Skeletal muscle satellite cell (primary cell): ENCODE data around the gene PROCR. TPM values are rescaled to one million over a fixed set of nuclear protein-coding genes. Genes with fewer than 3 reads are reported as not detected.

Experiments
- H3K27me3 ChIP-seq: 2 replicates; pipeline ENCODE4 v1.7.0; 2013; ENCODE audit warnings: low read length; ENCODE audit not compliant: control insufficient read depth, insufficient read depth
- H3K36me3 ChIP-seq: 2 replicates; pipeline ENCODE4 v1.7.0; 2013; ENCODE audit warnings: mild to moderate bottlenecking, control low read depth, low read length; ENCODE audit not compliant: insufficient read depth
- H3K4me1 ChIP-seq: 2 replicates; pipeline ENCODE4 v1.7.0; 2013; ENCODE audit warnings: low read length; ENCODE audit not compliant: control insufficient read depth, insufficient read depth
- H3K4me2 ChIP-seq: 2 replicates; pipeline ENCODE4 v1.7.0; 2013; ENCODE audit warnings: mild to moderate bottlenecking, low read length
- H3K4me3 ChIP-seq: 2 replicates; pipeline ENCODE4 v1.7.0; 2013; ENCODE audit warnings: low read length
- H3K9ac ChIP-seq: 2 replicates; pipeline ENCODE4 v1.7.0; 2013; ENCODE audit warnings: mild to moderate bottlenecking, low read depth, low read length, moderate library complexity
- H3K9me3 ChIP-seq: replicated peaks from 2 replicates; pipeline ENCODE4 v1.7.0; 2013; ENCODE audit warnings: mild to moderate bottlenecking, control low read depth, low read length
- total RNA-seq: library from RNA; depleted of rRNA; stranded (reverse); fragments of >200 nt; gene quantifications from 2 replicates; pipeline ENCODE4 v1.2.3, GENCODE V29; 2012; rRNA removed

The PROCR gene
- total RNA-seq: 176 and 205 TPM in 2 replicates

DNA sequence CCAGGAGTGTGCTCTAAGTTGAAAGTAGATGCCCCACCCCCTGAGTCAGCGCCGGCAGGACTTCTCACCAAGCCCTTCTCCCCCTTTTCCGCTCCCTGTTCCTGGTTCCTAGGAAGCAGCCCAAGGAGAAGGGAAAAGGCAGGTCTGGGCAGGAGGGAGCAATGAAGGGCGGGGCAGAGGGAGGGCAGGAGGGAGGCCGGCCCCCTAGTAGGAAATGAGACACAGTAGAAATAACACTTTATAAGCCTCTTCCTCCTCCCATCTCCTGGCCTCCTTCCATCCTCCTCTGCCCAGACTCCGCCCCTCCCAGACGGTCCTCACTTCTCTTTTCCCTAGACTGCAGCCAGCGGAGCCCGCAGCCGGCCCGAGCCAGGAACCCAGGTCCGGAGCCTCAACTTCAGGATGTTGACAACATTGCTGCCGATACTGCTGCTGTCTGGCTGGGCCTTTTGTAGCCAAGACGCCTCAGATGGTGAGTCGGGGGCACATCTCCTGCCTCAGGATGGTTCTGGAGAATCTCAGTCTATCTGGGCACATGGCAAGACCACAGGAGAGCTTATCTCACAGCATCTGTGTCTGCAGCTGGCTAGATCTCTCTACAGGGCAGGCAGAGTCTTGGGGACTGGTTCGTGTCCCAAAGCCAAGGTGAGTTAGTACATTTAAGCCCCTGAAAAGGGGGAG lies at the start of gene PROCR:
Gene PROCR (plus strand): TSS at position 320 of the 681 bp plus-strand sequence. CDS start 83 bp downstream, at position 403.
- peak within 1 kb of the TSS; percentile 69 for H3K4me3 ChIP-seq
- H3K4me1 ChIP-seq: peaks cover 10% of the 10 kb centered on the region
- peak within 1 kb of the TSS; percentile 88 for H3K4me2 ChIP-seq
- H3K27me3 ChIP-seq: no peaks in the 10 kb centered on the region
- no peaks in the 10 kb centered on the region for H3K9me3 ChIP-seq
- H3K9ac ChIP-seq: peak within 1 kb of the TSS; percentile 57
- H3K36me3 ChIP-seq: no peaks in the 10 kb centered on the region

DNA sequence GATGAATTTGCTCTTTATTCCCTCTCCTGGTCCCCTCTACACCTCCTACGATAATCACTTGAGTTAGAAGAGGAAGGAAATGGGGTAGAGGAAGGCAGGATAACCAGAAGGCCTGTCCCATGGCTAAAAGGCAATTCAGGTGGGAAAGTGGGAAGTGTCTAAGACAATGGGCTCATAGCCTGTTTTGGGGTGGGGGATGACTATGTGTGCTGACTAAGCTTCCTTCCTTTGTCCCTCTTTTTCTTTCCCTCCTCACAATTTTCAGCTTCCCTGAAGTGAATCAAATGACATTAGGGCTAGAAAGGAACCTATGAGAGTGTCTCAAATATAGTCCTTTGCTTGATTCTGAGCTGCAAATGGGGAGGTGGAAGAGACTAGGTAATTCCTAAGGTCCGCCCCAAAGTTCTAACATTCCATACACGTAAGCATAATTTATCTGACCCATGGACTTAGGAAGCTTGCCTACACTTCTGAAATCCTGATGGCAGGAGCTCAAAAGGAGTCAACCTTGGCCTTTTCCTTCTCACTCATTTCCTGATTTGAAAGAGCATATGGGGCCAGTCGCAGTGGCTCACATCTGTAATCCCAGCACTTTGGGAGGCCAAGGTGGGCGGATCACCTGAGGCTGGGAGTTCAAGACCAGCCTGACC lies 49.0 kb upstream of the PROCR start:
- H3K4me1 ChIP-seq: peaks cover 10% of the 10 kb centered on the region
- H3K9ac ChIP-seq: no peak overlapping the region
- no peak overlapping the region for H3K4me3 ChIP-seq
- no peaks in the 10 kb centered on the region for H3K9me3 ChIP-seq
- H3K27me3 ChIP-seq: no peaks in the 10 kb centered on the region
- H3K36me3 ChIP-seq: peaks cover 40% of the 10 kb centered on the region
- no peak overlapping the region for H3K4me2 ChIP-seq

- Histone ChIP-seq H3K4me2 (no peak overlapping the region), H3K9ac (no peak overlapping the region), H3K9me3 (no peaks in the 10 kb centered on the region), H3K4me1 (peaks cover 6% of the 10 kb centered on the region), H3K27me3 (no peaks in the 10 kb centered on the region), H3K4me3 (no peak overlapping the region), H3K36me3 (peaks cover 37% of the 10 kb centered on the region)
Observed at GRCh38 chr20:35125753-35126152, 46.1 kb upstream of the PROCR start.

DNA sequence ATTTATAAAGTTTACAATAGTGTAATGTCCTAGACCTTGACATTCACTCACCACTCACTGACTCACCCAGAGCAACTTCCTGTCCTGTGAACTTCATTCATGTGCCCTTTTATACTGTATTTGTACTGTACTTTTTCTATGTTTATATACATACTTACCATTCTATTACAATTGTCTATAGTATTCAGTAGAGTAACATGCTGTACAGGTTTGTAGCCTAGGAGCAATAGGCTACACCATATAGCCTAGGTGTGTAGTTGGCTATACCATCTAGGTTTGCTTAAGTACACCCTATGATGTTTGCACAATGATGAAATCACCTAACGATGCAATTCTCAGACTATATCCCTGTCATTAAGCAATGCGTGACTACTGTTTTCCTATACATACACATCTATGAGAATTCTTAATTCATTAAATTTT lies 42.2 kb upstream of the PROCR start:
- H3K9me3 ChIP-seq: no peaks in the 10 kb centered on the region
- H3K4me1 ChIP-seq: peaks cover 8% of the 10 kb centered on the region
- no peak overlapping the region for H3K9ac ChIP-seq
- H3K4me2 ChIP-seq: no peak overlapping the region
- no peak overlapping the region for H3K4me3 ChIP-seq
- H3K27me3 ChIP-seq: no peaks in the 10 kb centered on the region
- peaks cover 36% of the 10 kb centered on the region for H3K36me3 ChIP-seq

DNA sequence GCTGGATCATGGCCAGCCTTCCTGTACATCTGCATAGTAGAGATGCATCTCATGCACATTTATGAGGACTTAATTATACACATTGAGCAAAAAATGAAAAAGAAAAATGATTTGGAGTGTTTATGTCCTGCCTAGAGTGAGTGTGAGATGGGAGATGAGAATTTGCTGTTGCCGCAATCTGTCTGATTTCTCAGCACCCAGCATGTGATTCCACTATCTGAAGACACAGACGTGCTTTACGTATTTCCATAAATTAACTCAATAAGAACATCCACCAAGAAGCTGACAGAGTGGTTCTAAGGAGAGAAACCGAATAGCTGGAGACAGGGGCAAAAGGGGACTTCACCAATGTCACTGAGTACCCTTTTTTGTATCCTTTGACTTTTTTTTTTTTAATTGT lies 39.9 kb upstream of the PROCR start:
- Histone ChIP-seq H3K9me3 (no peaks in the 10 kb centered on the region), H3K4me3 (no peak overlapping the region), H3K36me3 (peaks cover 33% of the 10 kb centered on the region), H3K27me3 (no peaks in the 10 kb centered on the region), H3K4me2 (no peak overlapping the region), H3K4me1 (peaks cover 13% of the 10 kb centered on the region), H3K9ac (no peak overlapping the region)

GRCh38 chr20:35133031-35133430 lies 38.8 kb upstream of the PROCR start:
- H3K4me3 ChIP-seq: no peak overlapping the region
- no peak overlapping the region for H3K4me2 ChIP-seq
- peaks cover 41% of the 10 kb centered on the region for H3K36me3 ChIP-seq
- no peaks in the 10 kb centered on the region for H3K27me3 ChIP-seq
- no peaks in the 10 kb centered on the region for H3K9me3 ChIP-seq
- peaks cover 13% of the 10 kb centered on the region for H3K4me1 ChIP-seq
- H3K9ac ChIP-seq: no peak overlapping the region

DNA sequence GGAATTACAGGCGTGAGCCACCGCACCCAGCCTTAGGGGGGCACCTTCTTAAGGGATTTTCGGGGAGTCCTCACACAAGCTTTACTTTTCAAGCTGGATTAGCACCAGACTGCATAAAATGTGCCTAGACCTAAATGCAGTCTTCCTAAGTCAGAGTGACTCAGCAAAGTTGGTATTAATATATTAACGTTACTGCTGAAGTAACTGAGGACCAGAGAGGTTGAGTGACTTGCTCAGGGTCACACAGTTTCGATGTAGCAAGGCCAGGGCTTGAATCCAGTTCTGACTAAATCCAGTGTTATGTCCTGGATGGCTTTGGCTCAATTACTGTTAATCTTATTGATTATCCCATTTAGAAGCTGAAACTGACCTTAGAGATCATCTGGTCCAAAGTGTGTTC lies 38.1 kb upstream of the PROCR start:
- Histone ChIP-seq H3K9ac (no peak overlapping the region), H3K4me3 (no peak overlapping the region), H3K4me2 (no peak overlapping the region), H3K9me3 (no peaks in the 10 kb centered on the region), H3K4me1 (peaks cover 13% of the 10 kb centered on the region), H3K36me3 (peaks cover 44% of the 10 kb centered on the region), H3K27me3 (no peaks in the 10 kb centered on the region)

DNA sequence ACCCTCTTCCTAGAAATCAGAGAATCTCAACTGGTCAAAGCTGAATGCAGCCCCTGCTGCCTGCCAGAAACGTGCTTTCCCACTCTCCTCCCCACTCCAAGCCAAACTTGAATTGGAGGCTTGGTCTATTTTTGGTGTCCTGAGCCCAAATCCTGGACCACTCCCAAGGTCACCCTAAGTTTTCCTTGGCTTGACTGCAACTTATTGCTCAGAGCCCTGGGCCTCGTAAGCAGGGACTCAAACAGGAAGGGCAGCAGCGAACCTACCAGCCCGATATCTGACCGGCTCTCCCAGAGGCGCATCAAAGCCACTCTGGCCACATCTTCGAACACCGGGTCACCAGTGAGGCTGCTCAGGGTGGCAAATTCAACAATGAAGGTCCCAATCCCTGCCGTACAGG lies 37.4 kb upstream of the PROCR start:
- no peak overlapping the region for H3K4me2 ChIP-seq
- peaks cover 10% of the 10 kb centered on the region for H3K4me1 ChIP-seq
- no peak overlapping the region for H3K9ac ChIP-seq
- no peaks in the 10 kb centered on the region for H3K27me3 ChIP-seq
- no peak overlapping the region for H3K4me3 ChIP-seq
- H3K36me3 ChIP-seq: peaks cover 44% of the 10 kb centered on the region
- H3K9me3 ChIP-seq: no peaks in the 10 kb centered on the region

- Histone ChIP-seq H3K9ac (no peak overlapping the region), H3K9me3 (no peaks in the 10 kb centered on the region), H3K36me3 (peaks cover 44% of the 10 kb centered on the region), H3K4me1 (peaks cover 6% of the 10 kb centered on the region), H3K27me3 (no peaks in the 10 kb centered on the region), H3K4me3 (no peak overlapping the region), H3K4me2 (no peak overlapping the region)
Observed at GRCh38 chr20:35134880-35135279, 37.0 kb upstream of the PROCR start.

DNA sequence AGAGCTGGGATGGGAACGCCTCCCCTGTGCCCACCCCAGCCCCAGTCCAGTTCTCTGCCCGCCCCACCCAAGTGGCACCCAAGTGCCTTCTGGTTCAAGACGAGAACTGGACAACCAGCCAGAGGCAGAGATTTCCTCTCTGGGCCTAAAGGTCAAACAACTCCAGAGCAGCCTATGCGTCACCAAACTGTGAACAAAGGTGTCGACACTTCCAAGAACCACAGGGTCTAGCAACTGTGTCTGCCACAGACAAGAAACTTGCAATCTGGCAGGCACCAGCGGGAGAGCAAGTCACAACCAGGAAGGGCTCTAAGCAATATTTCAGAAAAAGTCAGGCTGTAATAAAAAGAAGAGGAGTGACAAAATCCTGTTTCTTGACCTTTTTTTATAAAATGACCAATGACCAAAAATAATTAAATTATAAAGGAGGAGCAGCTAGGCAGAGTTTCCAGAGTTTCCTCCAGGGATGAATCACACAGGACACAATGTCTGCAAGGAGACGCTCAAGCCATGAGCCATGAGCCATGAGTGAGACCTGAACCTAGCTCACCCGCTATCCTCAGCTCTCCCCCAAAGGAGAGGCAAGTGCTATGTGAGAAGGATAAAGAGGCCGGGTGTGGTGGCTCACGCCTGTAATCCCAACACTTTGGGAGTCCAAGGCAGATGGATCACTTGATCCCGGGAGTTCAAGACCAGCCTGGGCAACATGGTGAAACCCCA lies 35.8 kb upstream of the PROCR start:
- H3K36me3 ChIP-seq: peaks cover 36% of the 10 kb centered on the region
- no peak overlapping the region for H3K4me3 ChIP-seq
- peaks cover 6% of the 10 kb centered on the region for H3K4me1 ChIP-seq
- no peaks in the 10 kb centered on the region for H3K9me3 ChIP-seq
- H3K27me3 ChIP-seq: no peaks in the 10 kb centered on the region
- H3K4me2 ChIP-seq: no peak overlapping the region
- no peak overlapping the region for H3K9ac ChIP-seq

DNA sequence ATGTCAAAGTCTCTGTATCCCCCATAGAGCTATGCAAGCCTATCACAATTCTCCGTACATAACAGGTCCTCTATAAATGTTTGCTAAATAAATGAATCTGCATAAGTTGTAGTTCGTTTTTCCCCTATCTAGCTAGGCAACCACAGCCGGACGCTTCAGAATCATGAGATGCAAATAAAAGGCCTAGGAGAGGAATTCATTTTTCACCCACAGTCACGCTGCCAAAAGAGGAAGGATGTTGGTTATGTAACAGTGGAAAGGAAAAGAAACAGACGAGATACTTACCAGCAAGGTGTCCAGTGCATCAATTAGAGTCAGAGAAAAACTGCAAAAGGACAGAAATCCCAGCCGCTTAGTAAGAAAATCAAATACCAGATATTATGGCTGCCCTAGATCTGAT lies 27.2 kb upstream of the PROCR start:
- Histone ChIP-seq H3K36me3 (peaks cover 20% of the 10 kb centered on the region), H3K9ac (no peak overlapping the region), H3K4me2 (no peak overlapping the region), H3K27me3 (no peaks in the 10 kb centered on the region), H3K9me3 (no peaks in the 10 kb centered on the region), H3K4me1 (peaks cover 13% of the 10 kb centered on the region), H3K4me3 (no peak overlapping the region)
